ENCODE measurements around the gene ZNF148. TPM values are rescaled to one million over a fixed set of nuclear protein-coding genes. Genes with fewer than 3 reads are reported as not detected.

The ZNF148 gene
- total and polyA plus RNA-seq, 2 of the 4 experiments (the other 2 are of a cell fraction) = 9.4 to 65.2 TPM

GRCh38 chr3:125179143-125179883 is 195.8 kb downstream of the ZNF148 start:
- H2AK5ac ChIP-seq (ENCODE audit: low read depth, low read length) = no peak overlapping the region
- ChIA-PET POLR2A (ENCODE audit: unreplicated experiment) (no interaction called here), CTCF (no interaction called here)
- H3K14ac ChIP-seq (replicated peaks; ENCODE audit: low read depth, low read length) = no peak overlapping the region
- H3K4me2 ChIP-seq (ENCODE audit: low read depth, low read length) = no peak overlapping the region
- intact Hi-C loops (cut with micrococcal nuclease) (no loop called here), dilution Hi-C loops (cut with HindIII; ENCODE audit: low sequenced_read_pairs, unreplicated experiment) (no loop called here), in situ Hi-C loops (cut with MboI; ENCODE audit: low sequenced_read_pairs) (no loop called here)
- H4K5ac ChIP-seq (ENCODE audit: low read depth, low read length) = no peak overlapping the region
- no peaks in the 10 kb centered on the region for H3K79me1 ChIP-seq (ENCODE audit: low read depth in 1 of 2, low read length in 2 of 2)
- no peak overlapping the region; a peak in 1 of 4 replicates for H4K8ac ChIP-seq (ENCODE audit: low read depth in 2 of 2, low read length in 2 of 2)
- DNase-seq (no peak), ATAC-seq (ENCODE audit: low read depth) (no peak)
- H4K20me1 ChIP-seq (ENCODE audit: insufficient read depth, low read length) = no peaks in the 10 kb centered on the region
- H3K56ac ChIP-seq (ENCODE audit: extremely low read depth, insufficient read depth, low read length) = no peak overlapping the region
- no peak overlapping the region for H2BK120ac ChIP-seq (ENCODE audit: low read depth, low read length)
- BruUV-seq (replicated peaks) = no TSS peak
- no peak overlapping the region for H3K23ac ChIP-seq (ENCODE audit: low read depth, low read length)
- no peak overlapping the region for H2BK15ac ChIP-seq (ENCODE audit: low read depth, low read length)
- no peaks in the 10 kb centered on the region for H3K27me3 ChIP-seq (ENCODE audit: control insufficient read depth, insufficient read depth, low read length)
- no peaks in the 10 kb centered on the region for H3K4me1 ChIP-seq (ENCODE audit: control insufficient read depth, insufficient read depth, low read length)
- H3K4me3 ChIP-seq (ENCODE audit: insufficient read depth, low read depth, low read length) = no peak overlapping the region
- no peak for TF ChIP-seq RFX5 (IDR thresholded peaks at IDR 0.05; ENCODE audit: low read depth, low read length)
- no peak for TF ChIP-seq RCOR1 (IDR thresholded peaks at IDR 0.05; ENCODE audit: insufficient replicate concordance, low read length)
- no peak for TF ChIP-seq MAFK (IDR thresholded peaks at IDR 0.05; ENCODE audit: low read depth, low read length)
- TF ChIP-seq MXI1 (IDR thresholded peaks at IDR 0.05; ENCODE audit: borderline replicate concordance, low read depth, low read length) = no peak
- TF ChIP-seq POLR2A (IDR thresholded peaks at IDR 0.05; ENCODE audit: low read depth, low read length) = no peak
- TF ChIP-seq CEBPB (IDR thresholded peaks at IDR 0.05; ENCODE audit: low read depth, low read length) = no peak
- no peak for TF ChIP-seq CTCF (conservative IDR thresholded peaks at IDR 0.05; ENCODE audit: low read depth, low read length)
- no peak for TF ChIP-seq NFE2L2 (IDR thresholded peaks at IDR 0.05; ENCODE audit: low read depth, low read length)
- no peak for TF ChIP-seq MAZ (IDR thresholded peaks at IDR 0.05; ENCODE audit: borderline replicate concordance, low read depth, low read length)
- TF ChIP-seq USF2 (IDR thresholded peaks at IDR 0.05; ENCODE audit: low read depth, low read length) = no peak
- TF ChIP-seq BHLHE40 (IDR thresholded peaks at IDR 0.05; ENCODE audit: low read depth, low read length) = no peak
- no peak for TF ChIP-seq FOS (IDR thresholded peaks at IDR 0.05; ENCODE audit: low read depth, low read length)
- TF ChIP-seq ELK1 (IDR thresholded peaks at IDR 0.05; ENCODE audit: borderline replicate concordance, low read depth, low read length) = no peak
- H3K36me3 ChIP-seq (ENCODE audit: control insufficient read depth, insufficient read depth, low read length) = no peaks in the 10 kb centered on the region
- no peak overlapping the region for H2BK5ac ChIP-seq (ENCODE audit: low read depth, low read length, poor library complexity, severe bottlenecking)
- H4K91ac ChIP-seq (ENCODE audit: insufficient read depth, low read depth, low read length) = no peak overlapping the region
- no peak overlapping the region for H3K18ac ChIP-seq (ENCODE audit: low read depth, low read length)
- no peak overlapping the region for H3K9ac ChIP-seq (ENCODE audit: low read depth, low read length)
- WGBS, 2 experiments (ENCODE audit: extremely low coverage in 2 of 2, insufficient read length in 1 of 2) = 60% methylated on average over 1 of the region's 3 CpGs; no CpG with 5 or more reads in 1 of the 2 experiments
- no peak overlapping the region for H3K4ac ChIP-seq (ENCODE audit: low read depth, low read length)
- H3K9me3 ChIP-seq (ENCODE audit: control insufficient read depth, insufficient read depth, low read length) = no peaks in the 10 kb centered on the region
- H3K9me1 ChIP-seq (ENCODE audit: insufficient read depth, low read length) = no peaks in the 10 kb centered on the region
- H2AK9ac ChIP-seq (replicated peaks; ENCODE audit: low read depth, low read length, poor library complexity) = no peak overlapping the region
- H3K27ac ChIP-seq (ENCODE audit: insufficient read depth, low read length) = no peak overlapping the region
- no peak overlapping the region for H2AFZ ChIP-seq (replicated peaks; ENCODE audit: low read length, poor library complexity)
- H2BK20ac ChIP-seq (ENCODE audit: low read depth, low read length) = no peak overlapping the region

All from IMR-90 (cell line).